Spleen (tissue), 7 donors: ENCODE results near the gene LRP1.

Experiments used
- CTCF ChIP-seq, 11 experiments: fragments of 200-600 bp in 7 of 11; fragments of 450-650 bp in 4 of 11; sonication (generic) in 4 of 11; IDR thresholded peaks in 8 of 11; conservative IDR thresholded peaks in 3 of 11; 1 replicate in 7 of 11; 2 replicates in 4 of 11; pipeline versions ENCODE4 v1.4.0 to v1.8.0; 2016 to 2021; ENCODE audit warnings: antibody characterized with exemption in 11 of 11, inconsistent platforms in 4 of 11, mild to moderate bottlenecking in 1 of 11
- POLR2A ChIP-seq, 3 donors: fragments of 450-650 bp; IDR thresholded peaks; one replicate each; pipeline ENCODE4 v1.5.1; 2017; ENCODE audit warnings: antibody characterized with exemption in 3 of 3, mild to moderate bottlenecking in 1 of 3
- donor health status: DM: no; HTN: no; CAD: no; lungs with moderate emphysema.
- donor health status: DM: no; HTN: no; CAD: no.
- donor health status: DM: no; HTN: no; CAD: no.

GRCh38 chr12:57219205-57219992, 91.1 kb downstream of the LRP1 start:
- TF ChIP-seq CTCF (IDR thresholded peaks at IDR 0.05 in 8 of 11, conservative IDR thresholded peaks at IDR 0.05 in 3 of 11), result no peak
- TF ChIP-seq POLR2A (IDR thresholded peaks at IDR 0.05), result no peak
